MCF 10A (cell line): ENCODE results near the gene GPR119. TPM values are rescaled to one million over a fixed set of nuclear protein-coding genes. Genes with fewer than 3 reads are reported as not detected.
"Not testable (repeated sequence)": the region's sequence is repeated elsewhere in the genome, so short reads cannot be mapped to it uniquely, and the experiment has no call there.

Experiments
- Bru-seq: library from RNA; stranded (reverse); fragments of 400-500 nt; gene quantifications from one replicate; lab custom pipeline; 2021; lab: Mats Ljungman, UMichigan
- BruChase-seq, 2 experiments: library from RNA; stranded (reverse); fragments of 400-500 nt; gene quantifications; one replicate each; lab custom pipeline; 2021; lab: Mats Ljungman, UMichigan
- BruUV-seq: library from RNA; stranded (reverse); fragments of 400-500 nt; replicated peaks from 2 replicates; lab custom pipeline; 2021; lab: Mats Ljungman, UMichigan
- CTCF ChIA-PET: fragments of 300-600 bp; sonication (Branson Sonifier 250); formaldehyde crosslinking; extraction: SDS; loops from one replicate; lab custom pipeline; 2021; ENCODE audit warnings: antibody characterized with exemption, inconsistent platforms; lab: Yijun Ruan, JAX
- POLR2A ChIA-PET: fragments of 300-600, 350-650 bp; sonication (Branson Sonifier 250); formaldehyde crosslinking; extraction: SDS; loops from one replicate; lab custom pipeline; 2020; ENCODE audit warnings: antibody characterized with exemption, inconsistent platforms; lab: Yijun Ruan, JAX
- DNase-seq: peaks from one replicate; pipeline ENCODE4 v3.0.0-alpha.2; 2018; ENCODE audit not compliant: unreplicated experiment
- H3K27ac Mint-ChIP-seq: one replicate; pipeline ENCODE4 v1.8.0; 2022; ENCODE audit warnings: mild to moderate bottlenecking, low read depth, mixed read lengths; ENCODE audit not compliant: unreplicated experiment
- H3K27me3 Mint-ChIP-seq: one replicate; pipeline ENCODE4 v1.8.0; 2022; ENCODE audit warnings: mixed read lengths; ENCODE audit not compliant: insufficient read depth, unreplicated experiment
- H3K36me3 Mint-ChIP-seq: one replicate; pipeline ENCODE4 v1.8.0; 2022; ENCODE audit warnings: mild to moderate bottlenecking, moderate library complexity, mixed read lengths; ENCODE audit not compliant: insufficient read depth, unreplicated experiment
- H3K4me1 Mint-ChIP-seq: one replicate; pipeline ENCODE4 v1.8.0; 2022; ENCODE audit warnings: mixed read lengths; ENCODE audit not compliant: insufficient read depth, unreplicated experiment
- H3K4me3 Mint-ChIP-seq: one replicate; pipeline ENCODE4 v1.8.0; 2022; ENCODE audit warnings: mild to moderate bottlenecking, moderate library complexity, mixed read lengths; ENCODE audit not compliant: unreplicated experiment
- H3K9me3 Mint-ChIP-seq: one replicate; pipeline ENCODE4 v1.8.0; 2022; ENCODE audit warnings: mixed read lengths; ENCODE audit not compliant: unreplicated experiment
- intact Hi-C: fragments of 100-400 bp; cut with micrococcal nuclease; formaldehyde crosslinking; loops from 2 replicates; pipeline ENCODE4 v1.14.1; 2022
- long read RNA-seq: library from polyadenylated mRNA; stranded (forward); transcript quantifications from one replicate; pipeline ENCODE4 v2.0.0, GENCODE V29; 2022
- total RNA-seq: library from RNA; stranded (reverse); gene quantifications from 2 replicates; pipeline ENCODE4 v1.2.3, GENCODE V29; 2022
- TF ChIP-seq, protein P1 (sequence below): fragments of 200-600 bp; IDR thresholded peaks from one replicate; pipeline ENCODE4 v1.8.0; 2022; ENCODE audit warnings: antibody characterized with exemption, mild to moderate bottlenecking; ENCODE audit not compliant: unreplicated experiment

GPR119 gene
- total RNA-seq (not detected in 2 replicates), Bru-seq, nascent RNA (not detected), BruChase-seq, experiment 1, labeled RNA remaining after a 6-hour chase (not detected), BruChase-seq, experiment 2, labeled RNA remaining after a 2-hour chase (not detected)
- long read RNA-seq = 0 reads

DNA sequence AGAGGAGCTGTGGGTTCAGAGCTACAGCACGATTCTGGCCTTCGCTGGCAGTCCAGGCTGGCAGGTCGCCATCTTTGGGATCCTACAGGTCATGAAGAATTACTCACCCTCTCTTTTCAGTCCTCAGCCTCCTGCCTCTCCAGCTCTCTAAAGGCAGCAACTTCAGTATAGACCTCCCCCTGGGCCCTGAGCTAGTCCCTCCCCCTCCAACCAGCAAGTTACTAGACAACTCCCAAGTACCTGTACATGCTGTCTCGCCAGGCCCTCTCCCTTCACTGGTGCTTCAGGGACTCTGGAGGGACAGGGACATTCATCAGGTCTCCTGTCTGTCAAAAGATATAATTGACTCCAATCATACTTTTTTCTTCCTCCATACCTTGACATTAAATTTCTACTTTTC, at the start of gene GPR119:
Gene GPR119, minus strand, starts transcription at position 155 of the 400 bp plus-strand sequence. CDS start 227 bp downstream, outside the sequence.
- DNase-seq = no peak
- intact Hi-C loops = no loop called here
- Mint-ChIP-seq H3K36me3 (no peaks in the 10 kb centered on the region), H3K4me1 (no peaks in the 10 kb centered on the region), H3K9me3 (no peaks in the 10 kb centered on the region), H3K4me3 (no peak within 1 kb of the TSS), H3K27ac (no peak within 1 kb of the TSS), H3K27me3 (peaks cover 47% of the 10 kb centered on the region)
- no TSS peak for BruUV-seq
- TF ChIP-seq, protein P1, sequence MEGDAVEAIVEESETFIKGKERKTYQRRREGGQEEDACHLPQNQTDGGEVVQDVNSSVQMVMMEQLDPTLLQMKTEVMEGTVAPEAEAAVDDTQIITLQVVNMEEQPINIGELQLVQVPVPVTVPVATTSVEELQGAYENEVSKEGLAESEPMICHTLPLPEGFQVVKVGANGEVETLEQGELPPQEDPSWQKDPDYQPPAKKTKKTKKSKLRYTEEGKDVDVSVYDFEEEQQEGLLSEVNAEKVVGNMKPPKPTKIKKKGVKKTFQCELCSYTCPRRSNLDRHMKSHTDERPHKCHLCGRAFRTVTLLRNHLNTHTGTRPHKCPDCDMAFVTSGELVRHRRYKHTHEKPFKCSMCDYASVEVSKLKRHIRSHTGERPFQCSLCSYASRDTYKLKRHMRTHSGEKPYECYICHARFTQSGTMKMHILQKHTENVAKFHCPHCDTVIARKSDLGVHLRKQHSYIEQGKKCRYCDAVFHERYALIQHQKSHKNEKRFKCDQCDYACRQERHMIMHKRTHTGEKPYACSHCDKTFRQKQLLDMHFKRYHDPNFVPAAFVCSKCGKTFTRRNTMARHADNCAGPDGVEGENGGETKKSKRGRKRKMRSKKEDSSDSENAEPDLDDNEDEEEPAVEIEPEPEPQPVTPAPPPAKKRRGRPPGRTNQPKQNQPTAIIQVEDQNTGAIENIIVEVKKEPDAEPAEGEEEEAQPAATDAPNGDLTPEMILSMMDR = no peak
- ChIA-PET POLR2A (interaction anchor here (0.8 kb wide), 1 partner anchor 16 kb away, joined by 3 read pairs; no protein-coding TSS in a partner anchor), CTCF (interaction anchor here (0.6 to 2.0 kb wide), 2 partner anchors 9 to 1117 kb away, joined by 3 to 7 read pairs; no protein-coding TSS in a partner anchor)

DNA sequence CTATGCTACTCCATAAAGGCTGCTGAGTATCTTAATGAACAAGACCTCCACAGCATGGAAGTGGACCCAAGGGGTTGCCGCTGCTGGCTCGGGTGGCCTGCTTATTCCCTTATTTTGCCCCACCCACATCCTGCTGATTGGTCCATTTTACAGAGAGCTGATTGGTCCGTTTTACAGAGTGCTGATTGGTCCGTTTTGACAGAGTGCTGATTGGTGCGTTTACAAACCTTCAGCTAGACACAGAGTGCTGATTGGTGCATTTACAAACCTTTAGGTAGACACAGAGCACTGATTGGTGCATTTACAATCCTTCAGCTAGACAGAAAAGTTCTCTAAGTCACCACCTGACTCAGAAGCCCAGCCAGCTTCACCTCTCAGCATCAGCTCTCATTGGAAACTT, 43.8 kb upstream of the GPR119 start:
- H3K9me3 Mint-ChIP-seq, H3K4me1 Mint-ChIP-seq, intact Hi-C loops, H3K36me3 Mint-ChIP-seq, H3K4me3 Mint-ChIP-seq, POLR2A ChIA-PET, BruUV-seq, H3K27ac Mint-ChIP-seq, DNase-seq: not testable (repeated sequence)
- H3K27me3 Mint-ChIP-seq = peaks cover 78% of the 10 kb centered on the region
- CTCF ChIA-PET = interaction anchor here (1.1 kb wide), 1 partner anchor 147 kb away, joined by 4 read pairs; no protein-coding TSS in a partner anchor

DNA sequence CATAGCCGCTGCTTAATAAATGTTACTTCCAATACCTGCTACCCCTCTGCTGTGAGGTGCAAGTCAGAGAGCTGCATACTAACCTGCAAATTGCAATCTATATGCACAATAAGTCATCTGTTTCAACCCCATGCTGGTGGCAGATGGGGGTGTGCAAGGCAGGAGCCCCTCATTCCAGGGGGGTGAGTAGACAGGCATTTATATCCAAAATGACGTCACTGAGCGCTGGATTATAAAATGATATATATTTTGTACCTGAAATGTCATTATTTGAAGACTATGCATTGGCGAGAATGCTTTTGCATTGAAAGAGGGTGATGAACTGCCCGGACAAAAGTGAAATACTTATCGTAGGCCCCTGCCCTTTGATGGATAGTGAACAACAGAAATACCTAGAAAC, 41.1 kb upstream of the GPR119 start:
- ChIA-PET POLR2A (no interaction called here), CTCF (no interaction called here)
- no peaks in the 10 kb centered on the region for H3K9me3 Mint-ChIP-seq
- intact Hi-C loops = no loop called here
- no peaks in the 10 kb centered on the region for H3K4me1 Mint-ChIP-seq
- BruUV-seq = no TSS peak
- no peak for DNase-seq
- H3K27ac Mint-ChIP-seq = no peak overlapping the region
- no peaks in the 10 kb centered on the region for H3K36me3 Mint-ChIP-seq
- no peak overlapping the region for H3K4me3 Mint-ChIP-seq
- TF ChIP-seq, protein P1 = no peak
- peaks cover 77% of the 10 kb centered on the region for H3K27me3 Mint-ChIP-seq

DNA sequence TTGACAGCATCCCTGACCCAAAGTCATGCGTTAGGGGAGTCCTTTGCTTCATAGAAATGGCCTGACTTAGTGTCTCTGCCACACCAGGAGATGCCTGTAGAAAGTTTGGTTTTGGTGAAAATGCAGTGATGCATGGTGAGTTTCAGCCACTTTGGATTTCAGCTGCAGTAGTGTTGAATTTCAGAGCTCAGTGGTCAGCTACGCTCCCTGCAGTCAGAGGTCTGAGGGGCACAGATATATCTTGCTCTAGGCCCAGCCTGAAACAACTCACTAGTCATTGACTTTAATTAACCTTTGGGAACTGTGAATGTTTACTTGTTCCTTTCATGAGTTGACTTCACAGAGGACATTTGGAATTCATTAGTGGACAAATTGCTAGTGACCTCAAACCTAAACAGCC, 33.8 kb upstream of the GPR119 start:
- POLR2A ChIA-PET = no interaction called here
- no peak overlapping the region for H3K27ac Mint-ChIP-seq
- H3K4me3 Mint-ChIP-seq = no peak overlapping the region
- H3K27me3 Mint-ChIP-seq = peaks cover 82% of the 10 kb centered on the region
- no peak for DNase-seq
- BruUV-seq = no TSS peak
- TF ChIP-seq, protein P1 = no peak
- H3K36me3 Mint-ChIP-seq = peaks cover under 1% of the 10 kb centered on the region
- intact Hi-C loops = no loop called here
- H3K9me3 Mint-ChIP-seq = no peaks in the 10 kb centered on the region
- H3K4me1 Mint-ChIP-seq = no peaks in the 10 kb centered on the region
- CTCF ChIA-PET = no interaction called here
